HG02610 (cell line): ENCODE data around the gene NQO2.

Experiments used
- ATAC-seq: cut with Tn5 transposase; IDR thresholded peaks from one replicate; pipeline ENCODE4 v1.9.1; 2021; ENCODE audit warnings: mild to moderate bottlenecking, moderate library complexity; ENCODE audit not compliant: unreplicated experiment

NQO2 gene

GRCh38 chr6:3068329-3069214 lies 68.9 kb downstream of the NQO2 start, which contains the start of gene RIPK1:
Gene RIPK1 (plus strand): TSS chr6:3068494. CDS start chr6:3076824, 8,330 bp downstream.
- ATAC-seq, result peak; percentile 83
